Fibroblast of gingiva (primary cell): ENCODE results near the gene GSC2.
A peak's percentile ranks its signal among the peaks of the same experiment; 100 is the strongest.

Experiments used
- DNase-seq: peaks from one replicate; pipeline ENCODE4 v3.0.0-alpha.2; 2011; ENCODE audit warnings: low read depth

Gene GSC2, protein sequence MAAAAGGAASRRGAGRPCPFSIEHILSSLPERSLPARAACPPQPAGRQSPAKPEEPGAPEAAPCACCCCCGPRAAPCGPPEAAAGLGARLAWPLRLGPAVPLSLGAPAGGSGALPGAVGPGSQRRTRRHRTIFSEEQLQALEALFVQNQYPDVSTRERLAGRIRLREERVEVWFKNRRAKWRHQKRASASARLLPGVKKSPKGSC

DNA sequence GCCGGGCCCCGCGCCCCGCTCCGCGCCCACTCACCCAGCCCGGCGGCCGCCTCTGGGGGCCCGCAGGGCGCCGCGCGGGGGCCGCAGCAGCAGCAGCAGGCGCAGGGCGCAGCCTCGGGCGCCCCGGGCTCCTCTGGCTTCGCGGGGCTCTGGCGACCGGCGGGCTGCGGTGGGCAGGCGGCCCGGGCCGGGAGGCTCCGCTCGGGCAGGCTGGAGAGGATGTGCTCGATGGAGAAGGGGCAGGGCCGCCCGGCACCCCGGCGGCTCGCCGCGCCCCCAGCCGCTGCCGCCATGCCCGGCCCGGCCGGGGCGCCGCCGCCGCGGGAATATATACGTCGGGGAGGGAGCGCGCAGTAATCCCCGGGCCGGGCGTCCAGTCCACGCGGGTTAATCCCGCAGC is at the start of gene GSC2:
TSS of gene GSC2 (minus strand) at position 302 of the 400 bp plus-strand sequence. CDS start at position 293, 9 bp downstream.
- DNase-seq, result no peak

DNA sequence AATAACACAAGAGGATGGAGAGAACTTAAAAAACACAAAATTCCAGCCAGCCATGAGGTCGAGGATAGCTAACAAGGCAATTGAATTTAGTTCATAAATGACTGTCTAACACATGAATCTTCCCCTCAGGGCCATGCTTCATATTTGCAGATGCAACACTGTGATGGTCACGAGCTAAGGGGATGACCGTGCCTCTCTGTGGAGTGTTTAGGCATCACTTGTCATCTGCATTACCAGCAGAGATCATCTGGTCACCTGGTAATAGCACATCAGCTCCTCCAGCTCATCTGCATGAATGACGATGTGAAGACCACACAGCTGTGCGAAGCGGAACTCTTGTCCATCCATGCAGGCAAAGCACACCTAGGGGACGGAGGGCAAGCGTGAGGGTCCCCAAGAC is 49.4 kb upstream of the GSC2 start:
- no peak for DNase-seq

DNA sequence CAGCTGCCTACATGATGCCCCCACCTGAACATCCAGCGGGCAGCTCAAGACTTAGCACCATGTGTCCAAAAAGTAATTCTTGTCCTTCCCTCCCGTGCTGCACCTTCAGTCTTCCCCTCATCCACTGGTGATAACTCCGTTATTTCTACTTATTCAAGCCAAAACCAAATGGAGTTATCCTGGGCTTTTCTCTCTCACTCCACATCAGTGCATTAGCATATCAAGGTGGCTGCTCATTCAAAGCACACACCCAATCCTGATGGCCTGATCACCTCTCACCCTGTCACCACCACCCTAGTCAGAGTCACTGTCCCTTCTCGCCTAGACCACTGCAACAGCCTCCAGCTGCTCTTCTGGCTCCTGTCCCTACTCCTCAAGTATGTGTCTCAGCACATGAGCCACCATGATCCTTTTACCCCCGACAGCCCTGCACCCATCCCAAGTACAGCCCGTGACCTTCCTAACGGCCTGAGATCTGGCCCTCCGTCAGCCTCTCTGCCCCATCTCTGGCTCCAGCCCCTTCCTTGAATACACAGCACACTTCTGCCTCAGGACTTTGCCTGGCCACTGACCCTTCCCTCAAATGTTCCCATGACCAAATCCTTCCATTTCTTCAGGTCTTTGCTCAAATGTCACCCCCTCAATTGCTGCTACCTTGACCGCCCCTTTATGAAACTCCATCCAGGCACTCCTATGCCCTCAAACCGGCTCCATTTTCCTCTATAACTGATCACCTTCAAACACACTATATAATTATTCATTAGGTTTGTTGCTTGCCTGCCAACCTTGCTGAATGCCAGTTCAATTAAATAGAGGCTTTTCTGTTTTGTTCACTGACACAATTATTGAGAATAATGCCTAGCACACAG is 48.1 kb upstream of the GSC2 start:
- no peak for DNase-seq

DNA sequence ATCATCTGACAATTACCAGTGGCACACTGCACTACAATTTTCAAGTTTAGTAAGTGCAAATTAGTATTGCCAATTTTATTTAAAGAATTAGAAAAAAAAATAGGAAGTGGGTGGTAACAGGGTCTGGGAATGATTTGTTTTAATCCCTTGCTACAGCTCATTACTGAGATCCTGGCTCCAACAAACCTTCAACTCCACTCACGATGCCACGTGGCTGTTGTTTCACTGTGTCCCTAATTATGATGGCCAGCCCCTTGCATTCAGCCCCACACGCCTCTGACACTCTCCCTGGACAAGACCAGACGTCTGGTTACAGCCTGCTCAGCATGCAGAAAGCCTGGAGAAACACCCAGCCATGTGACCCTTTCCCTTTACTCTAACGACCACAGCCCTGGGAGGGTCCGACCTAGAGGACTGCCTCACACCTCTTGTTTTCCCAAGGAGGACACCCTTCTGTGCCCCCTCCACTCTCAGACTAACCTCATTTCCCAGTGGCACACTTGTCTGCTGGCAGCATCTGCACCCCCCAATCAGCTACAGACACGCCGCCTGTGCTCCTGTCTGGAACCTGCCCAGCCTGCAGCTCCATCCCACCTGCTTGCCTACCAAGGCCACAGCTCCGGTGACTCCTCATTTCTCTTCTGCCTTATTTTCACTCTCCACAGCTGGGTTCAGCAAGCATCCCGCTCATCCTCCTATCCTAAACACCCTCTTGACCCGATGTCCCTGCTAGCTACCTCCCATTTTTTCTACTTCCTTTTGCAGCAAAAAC is 46.9 kb upstream of the GSC2 start:
- DNase-seq, result no peak

DNA sequence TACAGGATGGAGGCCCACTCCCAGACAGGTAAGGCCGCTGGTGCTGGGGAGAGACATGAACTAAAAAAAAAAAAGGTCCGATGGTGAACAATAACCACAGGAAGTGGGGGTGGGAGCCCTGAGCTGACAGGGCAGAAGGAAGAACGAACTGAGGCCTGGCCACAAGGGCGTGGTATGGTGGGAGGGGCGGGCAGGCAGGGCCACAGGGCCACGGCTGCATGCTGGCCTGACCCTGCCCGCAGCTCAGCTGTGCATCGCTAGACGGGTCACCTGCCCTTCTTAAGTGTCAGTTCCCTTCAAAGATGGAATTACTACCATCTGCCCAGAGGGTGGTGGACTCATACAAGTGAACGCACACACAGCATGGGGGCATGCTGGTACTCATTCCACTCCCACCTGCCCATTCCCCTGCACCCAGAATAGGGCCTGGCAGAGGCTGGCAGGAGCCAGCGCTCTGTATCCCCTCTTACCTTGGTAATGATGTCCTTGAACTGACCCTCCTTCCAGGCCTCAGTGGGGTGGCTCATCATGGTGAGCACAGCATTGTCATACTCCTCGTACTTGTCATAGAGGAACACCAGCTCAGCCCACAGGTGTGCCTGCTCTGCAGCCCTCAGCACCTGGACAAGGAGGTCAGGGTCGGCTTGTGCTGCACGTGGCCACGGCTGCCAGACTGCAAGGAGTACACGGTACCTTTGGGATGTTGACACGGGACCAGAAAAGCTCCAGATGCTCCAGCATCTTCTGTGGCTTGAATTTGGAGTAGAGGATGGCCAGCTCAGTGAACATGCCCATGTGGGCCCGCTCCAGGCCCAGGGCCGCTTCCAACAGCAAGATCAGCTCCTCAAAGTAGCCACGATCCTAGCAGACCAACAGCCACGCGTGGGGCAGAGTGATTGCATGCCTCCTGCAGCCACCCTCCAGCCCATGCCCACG is 46.0 kb upstream of the GSC2 start:
- no peak for DNase-seq

DNA sequence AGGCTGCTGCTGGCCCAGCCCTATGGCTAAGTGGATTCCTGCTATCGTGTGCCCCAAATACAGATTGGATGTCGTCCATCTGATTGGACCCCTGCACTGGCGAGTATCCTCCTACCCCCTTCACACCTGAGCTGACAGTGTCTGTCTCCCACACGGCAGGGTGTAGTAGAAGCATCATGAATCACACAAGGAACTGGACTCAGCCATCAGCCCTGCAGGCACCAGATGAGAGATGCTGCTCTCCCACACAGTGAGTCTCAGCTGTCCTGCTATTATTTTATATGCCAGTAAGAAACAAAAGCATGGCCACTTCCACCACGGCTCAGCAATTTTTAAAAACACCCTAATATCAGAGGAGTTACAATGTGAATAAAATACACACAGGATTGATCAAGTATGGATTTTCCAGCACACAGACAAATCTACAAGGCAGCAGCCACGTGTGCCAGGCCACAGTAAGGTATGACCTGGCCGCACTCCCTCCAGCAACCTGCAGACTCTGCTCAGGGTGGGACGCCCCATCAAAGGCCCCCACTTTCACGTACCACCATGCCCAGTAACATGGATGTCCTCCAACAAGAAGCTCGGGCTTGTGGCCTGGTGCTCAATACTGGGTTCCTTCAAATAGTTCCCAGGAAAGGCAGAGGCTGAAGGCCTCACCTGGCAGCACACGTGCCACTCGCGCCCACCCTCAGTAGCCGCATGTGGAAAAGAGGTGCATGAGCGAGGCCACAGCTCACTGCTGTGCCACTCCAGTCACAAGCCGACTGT is 44.9 kb upstream of the GSC2 start:
- DNase-seq, result no peak

DNA sequence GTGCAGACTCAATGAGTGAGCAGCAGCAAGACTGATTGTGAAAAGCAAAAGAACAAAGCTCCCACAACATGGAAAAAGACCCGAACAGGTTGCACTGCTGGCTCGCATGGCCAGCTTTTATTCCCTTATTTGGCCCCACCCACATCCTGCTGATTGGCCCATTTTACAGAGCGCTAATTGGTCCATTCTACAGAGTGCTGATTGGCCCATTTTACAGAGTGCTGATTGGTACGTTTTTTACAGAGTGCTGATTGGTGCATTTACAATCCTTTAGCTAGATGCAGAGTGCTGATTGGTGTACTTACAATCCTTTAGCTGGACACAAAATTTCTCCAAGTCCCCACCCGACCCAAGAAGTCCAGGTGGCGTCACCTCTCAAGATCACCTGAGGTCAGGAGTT is 43.8 kb upstream of the GSC2 start:
- no peak for DNase-seq

DNA sequence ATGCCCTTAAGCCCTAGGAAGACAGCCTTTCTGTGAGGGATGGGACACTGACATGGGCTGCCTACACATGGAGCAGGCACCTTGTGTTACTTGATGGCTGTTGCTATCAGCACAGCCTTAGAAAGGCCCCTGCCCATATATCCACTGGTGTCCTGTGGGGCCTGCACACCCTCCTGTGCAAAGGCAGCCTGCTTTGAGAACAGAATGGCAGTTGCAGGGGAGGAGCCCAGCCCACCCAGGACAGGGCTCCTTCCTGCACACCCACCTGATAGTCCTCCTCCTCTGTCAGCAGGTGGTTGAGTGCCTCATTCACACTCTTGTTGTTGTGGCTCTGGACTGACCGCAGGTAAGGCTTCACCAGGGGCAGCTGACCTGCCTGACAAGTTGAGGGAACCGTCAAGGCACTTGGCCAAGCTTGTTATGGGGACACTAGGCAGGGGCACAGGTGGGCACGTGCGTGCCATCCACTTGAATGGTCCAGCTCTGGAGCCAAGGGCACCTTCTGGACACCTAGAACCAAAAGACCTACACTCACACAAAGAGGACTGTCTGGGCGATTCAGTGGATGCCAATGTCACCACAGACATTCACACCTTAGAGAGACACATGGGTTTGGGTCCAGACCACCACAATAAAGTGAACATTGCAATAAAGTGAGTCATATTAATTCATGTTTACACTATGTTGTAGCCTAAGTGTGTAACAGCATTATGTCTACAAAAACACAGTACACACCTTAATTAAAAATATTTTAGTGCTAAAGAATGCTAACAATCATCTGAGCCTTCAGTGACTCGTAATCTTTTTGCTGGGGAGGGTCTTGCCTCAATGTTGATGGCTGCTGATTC is 37.8 kb upstream of the GSC2 start:
- DNase-seq, result no peak

DNA sequence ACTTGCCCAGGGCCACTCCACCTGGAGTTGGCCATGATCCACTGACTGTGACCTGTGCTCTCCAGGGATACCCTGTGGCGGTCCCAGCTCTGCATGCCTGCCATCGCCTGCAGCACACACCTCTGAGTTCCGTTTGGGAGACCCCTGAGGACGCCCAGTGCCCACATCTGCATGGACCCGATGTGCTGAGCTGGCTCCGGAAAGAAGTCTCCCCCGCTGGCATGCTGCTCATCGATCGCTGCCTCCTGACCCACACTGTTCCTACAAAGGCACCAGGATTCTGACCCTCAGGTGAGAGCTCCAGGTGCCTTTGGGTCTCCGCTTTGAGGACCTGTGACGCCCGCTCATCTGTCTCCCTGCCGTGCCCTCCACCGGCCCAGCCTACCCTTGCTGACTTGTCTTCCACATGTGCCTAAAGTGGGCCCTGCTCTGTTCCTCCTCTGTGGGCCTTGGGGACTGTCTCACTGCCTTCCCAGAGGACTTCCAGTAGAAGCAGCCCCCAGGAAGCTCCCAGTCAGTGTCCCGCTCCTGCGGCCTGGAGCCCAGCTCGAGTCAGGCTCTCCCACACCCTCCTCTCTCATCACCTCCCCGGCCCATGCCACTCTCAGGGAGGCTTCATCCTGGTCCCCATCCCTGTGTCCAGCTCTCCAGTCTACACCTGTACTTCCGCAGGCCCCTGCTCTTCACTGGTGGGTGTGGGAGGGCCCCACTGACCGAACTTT is 34.3 kb upstream of the GSC2 start:
- no peak for DNase-seq

DNA sequence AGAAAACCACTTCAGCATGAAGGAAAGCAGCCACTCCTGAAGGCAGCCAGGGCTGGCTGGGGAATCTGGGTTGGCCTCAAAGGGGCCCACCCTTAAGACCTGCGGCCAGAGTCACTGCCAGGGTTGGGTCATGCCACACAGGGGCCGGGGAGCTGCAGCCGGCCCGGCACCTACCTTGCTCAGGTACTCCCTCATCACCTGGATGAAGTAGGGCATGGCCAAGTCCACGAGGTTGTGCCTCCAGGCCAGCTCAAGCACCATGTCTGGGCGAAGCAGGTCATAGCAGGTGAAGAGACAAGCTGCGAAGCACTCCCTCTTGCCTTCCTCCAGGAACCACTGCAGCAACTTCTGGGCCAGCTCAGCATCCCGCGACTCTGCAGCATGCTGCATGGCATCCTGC is 33.1 kb upstream of the GSC2 start:
- no peak for DNase-seq

DNA sequence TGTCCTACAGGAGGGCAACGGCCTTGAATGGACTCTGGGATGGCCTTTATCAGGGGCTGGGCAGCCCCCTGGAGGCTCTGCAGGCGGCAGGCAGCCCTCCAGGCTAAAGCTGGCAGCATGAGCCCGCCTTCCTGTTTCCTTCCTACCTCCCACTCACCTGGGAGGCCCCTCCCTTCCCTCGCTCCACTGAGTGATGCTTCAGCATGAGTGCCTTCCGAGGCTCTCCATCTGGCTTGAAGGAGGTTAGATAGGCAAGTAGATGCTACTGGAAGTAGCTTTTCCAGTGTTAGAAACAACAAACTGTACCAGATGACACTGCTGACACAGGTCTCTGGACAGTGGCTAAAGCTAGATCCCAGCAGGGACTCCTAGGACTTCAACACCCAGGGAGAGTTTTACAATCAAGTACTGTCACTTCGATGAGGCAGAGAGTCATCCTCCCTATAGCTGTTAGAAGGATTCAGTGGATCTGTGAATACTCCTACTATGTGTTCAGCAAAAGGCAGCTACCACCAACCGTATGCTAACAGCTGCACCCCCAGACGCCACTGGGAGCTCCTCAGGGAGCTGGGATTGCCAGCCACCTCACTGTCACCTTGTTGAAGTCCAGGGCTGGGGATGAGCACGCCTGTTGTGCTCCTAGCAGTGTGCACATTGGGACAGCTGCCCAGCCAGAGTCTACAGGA is 32.5 kb upstream of the GSC2 start:
- DNase-seq, result no peak

DNA sequence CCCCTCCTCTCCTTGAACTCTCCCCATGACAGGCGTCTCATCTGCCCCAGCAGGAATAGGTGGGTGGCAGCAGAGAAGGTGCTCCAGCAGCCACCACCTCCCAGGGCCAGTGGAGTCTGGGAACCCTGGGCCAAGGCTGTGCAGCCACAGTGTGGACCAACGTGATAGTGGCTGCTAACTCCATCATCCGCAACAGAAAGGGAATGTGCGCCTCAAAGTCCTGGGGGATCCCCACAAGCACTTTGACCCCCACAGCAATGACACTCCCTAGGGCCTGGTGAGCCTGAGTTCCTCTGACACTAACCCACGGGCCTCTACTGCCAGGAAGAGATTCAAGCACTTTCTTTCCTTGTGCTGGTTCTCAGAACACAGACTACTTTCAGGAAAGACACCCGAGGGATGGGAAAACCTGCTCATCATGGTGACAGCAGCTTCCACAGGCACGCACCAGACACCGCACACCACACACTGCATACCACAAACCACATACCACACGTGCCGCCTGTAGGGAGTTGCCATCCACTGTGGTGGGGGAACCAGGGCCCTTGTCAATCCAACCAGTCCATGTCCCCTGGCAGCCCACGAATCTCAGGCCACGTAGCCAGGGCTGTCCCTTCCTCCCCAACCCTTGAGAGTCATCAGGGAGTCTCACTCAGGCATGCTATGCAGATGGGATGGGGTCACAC is 31.8 kb upstream of the GSC2 start:
- no peak for DNase-seq

DNA sequence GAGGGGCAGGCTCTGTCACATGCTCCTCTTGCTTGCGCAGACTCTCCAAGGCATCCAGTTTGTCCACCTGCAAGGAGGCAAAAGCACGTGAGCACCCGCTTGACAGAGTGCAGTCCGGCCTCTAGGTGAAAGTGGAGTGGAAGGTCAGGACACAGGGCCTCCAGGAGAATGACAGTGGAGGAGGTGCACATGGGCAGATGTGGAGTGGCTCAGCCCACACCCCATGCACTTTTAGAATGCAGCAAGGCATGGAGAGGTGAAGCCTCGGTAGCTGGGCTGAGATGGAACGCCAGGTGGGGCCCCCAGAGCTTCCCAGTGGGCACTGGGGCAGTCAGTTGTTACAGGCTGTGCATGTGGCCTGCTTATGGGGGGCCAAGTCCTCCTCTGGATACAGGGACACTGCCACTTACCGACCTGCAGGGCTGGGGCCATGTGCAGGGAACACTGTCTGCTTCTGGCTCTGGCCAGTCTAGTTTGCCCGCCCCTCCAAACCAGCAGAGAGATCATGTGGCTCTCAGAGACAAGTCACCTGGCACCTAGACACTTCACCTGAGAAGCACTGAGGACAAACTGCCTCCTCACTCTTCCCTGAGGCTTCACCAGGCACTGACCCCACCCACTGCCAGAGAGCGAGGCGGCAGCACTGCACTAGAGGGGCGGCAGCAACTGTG is 30.8 kb upstream of the GSC2 start:
- no peak for DNase-seq

DNA sequence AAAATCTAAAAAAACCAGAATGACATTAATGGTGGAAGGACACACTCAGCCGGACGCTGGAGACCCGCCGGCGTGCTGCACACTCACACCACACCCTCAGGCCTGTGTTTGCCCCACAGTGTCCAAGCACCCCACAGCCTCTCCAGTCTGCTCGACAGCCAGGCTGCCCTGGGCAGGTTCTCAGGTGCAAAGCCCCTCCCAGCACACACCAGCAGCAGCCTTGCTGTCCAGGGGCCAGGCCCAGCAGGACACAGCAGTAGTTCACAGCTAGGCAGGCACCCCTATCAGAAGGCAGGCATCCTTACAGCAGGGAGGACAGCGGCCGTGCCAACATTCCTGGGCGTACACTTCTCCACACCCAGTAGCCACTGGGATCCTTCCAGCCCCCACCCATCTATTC is 30.1 kb upstream of the GSC2 start:
- no peak for DNase-seq

DNA sequence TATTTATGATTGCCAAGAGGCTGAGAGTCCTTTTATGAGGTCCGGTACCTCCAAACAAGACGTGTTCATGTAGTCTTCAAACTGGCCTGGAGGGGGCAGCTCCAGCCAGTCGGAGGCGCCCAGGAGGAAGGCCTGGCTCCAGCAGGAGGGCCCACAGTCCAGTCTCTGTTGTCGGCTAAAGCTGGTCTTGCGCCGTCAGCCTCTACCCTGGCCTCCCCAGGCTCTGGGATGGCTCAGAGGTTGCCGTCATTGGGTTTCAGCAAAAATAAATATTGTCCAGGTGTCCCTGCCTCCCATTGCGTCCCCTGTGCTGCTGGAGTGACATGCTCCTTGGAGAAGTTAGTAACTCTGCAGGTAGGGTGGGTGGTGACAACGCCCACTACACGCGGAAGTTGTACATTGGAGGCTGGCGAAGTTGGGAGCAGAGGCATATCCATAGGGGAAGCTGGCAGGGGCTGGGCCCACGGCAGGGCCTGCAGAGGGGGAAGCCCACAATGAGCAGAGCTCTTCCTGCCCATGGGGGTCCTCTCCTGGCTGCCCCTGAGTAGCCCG is 29.5 kb upstream of the GSC2 start:
- DNase-seq, result peak; percentile 83

DNA sequence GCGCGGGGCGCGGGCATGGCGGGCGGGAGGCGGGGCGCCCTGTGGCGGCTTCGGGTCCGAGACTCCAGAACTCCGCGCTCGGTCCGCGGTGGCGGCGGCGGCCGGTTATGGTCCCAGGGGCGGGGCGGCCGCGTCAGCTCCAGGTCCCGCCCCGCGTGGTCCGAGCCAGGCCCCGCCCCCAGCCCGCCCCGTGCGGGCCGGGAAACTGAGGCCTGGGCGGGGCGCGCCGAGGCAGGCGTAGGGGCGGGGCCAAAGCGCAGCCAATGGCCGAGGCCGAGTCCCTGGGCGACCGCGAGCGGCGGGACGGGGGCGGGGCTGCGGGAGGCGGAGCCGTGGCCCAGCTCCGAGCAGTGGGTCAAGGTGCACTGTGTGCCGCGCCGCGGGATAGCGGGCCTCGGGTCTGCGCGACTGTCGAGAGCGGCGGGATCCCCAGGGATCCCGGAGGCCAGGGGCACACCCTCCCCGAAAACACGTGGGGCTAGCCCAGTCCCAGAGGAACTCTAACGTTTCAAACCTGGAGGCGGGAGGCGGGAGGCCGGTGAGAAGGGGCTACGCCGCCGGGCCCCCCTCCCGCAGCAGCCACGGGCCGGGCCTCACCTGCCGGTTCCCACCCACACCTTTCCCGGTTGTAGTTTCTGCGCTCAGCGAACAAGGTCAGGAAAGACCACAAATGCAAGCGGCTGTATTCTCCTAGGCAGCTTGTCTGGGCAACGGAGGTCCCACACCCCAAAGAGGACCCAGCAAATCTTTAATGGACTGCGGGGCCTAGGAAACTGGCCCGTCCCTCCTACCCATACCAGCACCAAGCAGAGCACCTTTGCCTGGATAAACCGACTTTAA is 28.8 kb upstream of the GSC2 start, which contains the start of gene SLC25A1:
TSS of gene SLC25A1 (minus strand) at position 80 of the 840 bp plus-strand sequence. CDS start at position 17, 63 bp downstream.
- DNase-seq, result peak; percentile 86
